Endometrial microvascular endothelial cells (primary cell): ENCODE measurements around the gene CACNA1C. TPM values are rescaled to one million over a fixed set of nuclear protein-coding genes. Genes with fewer than 3 reads are reported as not detected.
"Not testable (repeated sequence)": the region's sequence is repeated elsewhere in the genome, so short reads cannot be mapped to it uniquely, and the experiment has no call there.

Experiments
- in situ Hi-C: cut with HindIII; loops from 2 replicates; pipeline ENCODE4 v1.10.0; 2017; ENCODE audit warnings: low sequenced_read_pairs, low pct_unique_long_range_greater_than_20kb; ENCODE audit errors: inconsistent ontology term
- total RNA-seq: library from RNA; depleted of rRNA; stranded (reverse); fragments of >200 nt; gene quantifications from one replicate; pipeline ENCODE4 v1.2.3, GENCODE V29; 2015; ENCODE audit errors: inconsistent ontology term

CACNA1C gene
- total RNA-seq, 1 donor from 2014 or later, result not detected

DNA sequence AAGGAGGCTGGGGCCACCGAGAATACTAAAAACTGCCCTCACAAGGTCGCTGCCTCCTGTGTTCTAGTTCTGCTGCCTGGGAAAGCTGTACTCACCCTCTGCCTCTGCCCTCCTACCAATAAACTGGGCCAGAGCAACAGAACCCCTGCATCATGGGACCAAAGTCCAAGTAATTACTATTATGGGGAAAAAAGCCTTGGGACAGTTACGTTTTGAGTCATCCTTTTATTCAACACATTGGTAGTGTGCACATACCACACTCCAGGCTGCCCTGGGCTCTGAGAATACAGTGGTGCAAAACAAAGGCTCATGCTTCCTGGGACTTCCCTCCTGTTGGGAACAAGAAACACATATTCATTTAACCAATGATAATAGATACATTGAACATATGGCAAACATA is 49.0 kb downstream of the CACNA1C start:
- in situ Hi-C loops, result no loop called here

DNA sequence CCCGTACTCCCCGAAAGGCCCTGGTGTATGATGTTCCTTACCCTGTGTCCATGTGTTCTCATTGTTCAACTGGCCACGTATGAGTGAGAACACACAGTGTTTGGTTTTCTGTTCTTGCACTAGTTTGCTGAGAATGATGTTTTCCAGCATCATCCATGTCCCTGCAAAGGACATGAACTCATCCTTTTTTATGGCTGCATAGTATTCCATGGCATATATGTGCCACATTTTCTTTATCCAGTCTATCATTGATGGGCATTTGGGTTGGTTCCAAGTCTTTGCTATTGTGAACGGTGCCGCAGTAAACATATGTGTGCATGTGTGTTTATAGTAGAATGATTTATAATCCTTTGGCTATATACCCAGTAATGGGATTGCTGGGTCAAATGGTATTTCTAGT is 49.9 kb downstream of the CACNA1C start:
- in situ Hi-C loops, result not testable (repeated sequence)

DNA sequence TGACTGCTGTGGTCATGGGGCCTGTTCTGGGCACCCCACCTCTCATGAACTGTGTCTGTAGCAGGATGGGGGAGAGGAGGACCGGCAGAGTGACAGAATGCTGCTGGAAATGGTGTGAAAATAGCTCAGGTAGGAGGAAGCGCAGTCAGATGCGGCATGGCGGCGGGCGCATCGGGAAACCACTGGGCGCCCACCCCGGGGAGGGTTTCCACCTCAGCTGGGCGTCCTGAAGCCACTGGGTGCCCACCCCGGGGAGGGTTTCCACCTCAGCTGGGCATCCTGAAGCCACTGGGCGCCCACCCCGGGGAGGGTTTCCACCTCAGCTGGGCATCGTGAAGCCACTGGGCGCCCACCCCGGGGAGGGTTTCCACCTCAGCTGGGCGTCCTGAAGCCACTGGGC is 52.6 kb downstream of the CACNA1C start:
- in situ Hi-C loops, result not testable (repeated sequence)

DNA sequence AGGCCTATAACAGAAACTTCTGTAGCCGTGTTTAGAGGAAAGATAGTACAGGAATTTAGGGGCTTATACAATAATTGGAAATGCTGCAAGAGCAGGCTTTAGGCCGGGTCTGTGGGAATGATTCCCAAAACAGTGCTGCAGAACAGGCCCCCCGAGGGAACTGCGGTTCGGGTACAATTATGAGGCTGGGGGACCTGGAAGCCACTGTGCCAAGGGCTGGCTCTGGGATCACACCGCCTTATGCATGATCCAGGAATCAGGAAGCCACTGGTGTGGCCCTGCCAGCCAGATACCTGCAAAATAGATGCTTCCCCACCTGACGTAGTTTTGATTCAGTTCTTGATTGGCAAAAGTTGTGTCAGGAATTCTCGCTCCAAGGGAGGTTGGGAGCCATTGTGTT is 55.4 kb downstream of the CACNA1C start:
- in situ Hi-C loops, result no loop called here

DNA sequence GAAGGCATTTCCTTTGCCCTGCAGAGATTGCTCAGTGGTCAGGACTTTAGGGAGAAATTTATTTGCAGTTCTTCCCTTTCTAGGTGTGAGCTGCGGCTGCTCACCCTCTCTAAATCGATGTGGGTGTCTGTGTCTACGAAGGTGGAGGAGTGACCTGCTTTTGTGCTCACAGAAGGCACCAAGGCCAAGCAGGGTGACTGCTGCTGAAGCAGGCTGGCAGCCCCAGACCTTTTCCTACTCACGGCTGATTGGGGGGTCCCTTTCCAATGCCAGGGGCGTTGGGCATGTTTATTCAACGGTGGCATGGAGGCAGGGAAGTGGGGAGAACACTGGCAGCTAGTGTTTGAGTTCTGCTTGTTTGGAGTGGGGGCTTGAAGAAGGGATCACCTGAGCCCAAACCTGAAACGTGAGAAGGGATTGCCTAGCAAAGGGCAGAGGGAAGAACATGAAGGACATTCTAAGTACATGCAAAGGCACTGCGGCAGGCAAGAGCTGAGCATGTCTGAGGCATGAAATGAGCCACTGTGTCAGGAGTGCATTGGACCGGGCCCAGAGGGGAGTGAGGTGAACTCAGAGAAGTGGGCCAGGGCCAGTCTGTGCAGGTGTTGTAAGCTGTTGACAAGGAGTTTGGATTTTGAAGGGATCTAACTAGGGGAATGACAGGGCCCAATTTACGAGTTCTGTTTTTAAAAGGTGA is 56.3 kb downstream of the CACNA1C start:
- in situ Hi-C loops, result no loop called here

DNA sequence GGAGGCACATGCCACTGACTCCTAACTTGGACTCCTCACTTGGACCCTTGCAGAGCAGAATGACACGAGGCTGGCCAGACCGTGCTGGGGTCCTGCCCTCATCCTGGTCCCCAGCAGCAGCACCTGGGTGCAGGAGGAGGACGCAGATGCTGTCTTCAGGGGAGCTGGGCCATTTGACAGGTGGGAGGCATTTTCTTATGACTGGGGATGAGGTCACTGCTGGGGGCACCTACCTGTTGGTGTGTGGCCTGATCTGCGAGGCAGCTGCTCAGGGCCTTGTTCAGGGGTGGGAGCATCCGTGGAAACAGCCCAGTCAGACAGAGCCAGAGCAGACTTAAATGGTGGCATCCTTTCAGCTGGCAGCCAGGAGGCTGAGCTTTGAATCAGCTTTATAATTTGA is 57.3 kb downstream of the CACNA1C start:
- in situ Hi-C loops, result no loop called here

DNA sequence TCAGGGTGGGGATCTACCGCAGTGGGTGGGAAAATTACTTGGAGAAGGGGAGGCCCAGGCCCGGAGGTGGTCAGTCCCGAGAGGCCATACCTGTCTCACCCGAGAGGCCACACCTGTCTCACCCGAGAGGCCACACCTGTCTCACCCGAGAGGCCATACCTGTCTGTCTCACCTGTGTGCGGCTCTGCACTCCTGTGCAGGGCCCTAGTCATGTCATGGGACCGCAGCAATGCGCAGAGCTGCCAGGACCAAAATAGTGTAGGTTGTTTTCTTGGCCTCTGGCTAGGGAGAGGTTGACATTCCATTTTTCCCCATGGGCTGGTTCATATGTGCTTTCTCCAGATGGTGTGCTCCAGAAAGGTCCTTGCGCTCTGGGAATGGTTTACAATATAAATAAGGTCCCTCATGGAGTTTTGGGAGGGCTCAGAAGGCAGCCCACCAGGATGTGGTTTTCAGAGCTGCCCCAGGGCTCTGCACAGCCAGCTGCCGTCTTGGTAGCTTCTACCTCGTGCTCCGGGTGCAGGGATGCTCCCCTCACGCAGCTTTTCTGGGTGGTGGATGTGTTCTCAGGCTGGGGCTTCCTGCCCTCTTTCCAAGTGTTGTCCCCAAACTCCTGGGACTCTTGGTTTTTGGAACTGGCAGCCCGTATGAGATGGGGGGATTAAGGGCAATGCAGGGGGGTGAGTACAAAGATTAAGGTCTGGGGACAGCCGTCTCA is 58.2 kb downstream of the CACNA1C start:
- in situ Hi-C loops, result no loop called here

DNA sequence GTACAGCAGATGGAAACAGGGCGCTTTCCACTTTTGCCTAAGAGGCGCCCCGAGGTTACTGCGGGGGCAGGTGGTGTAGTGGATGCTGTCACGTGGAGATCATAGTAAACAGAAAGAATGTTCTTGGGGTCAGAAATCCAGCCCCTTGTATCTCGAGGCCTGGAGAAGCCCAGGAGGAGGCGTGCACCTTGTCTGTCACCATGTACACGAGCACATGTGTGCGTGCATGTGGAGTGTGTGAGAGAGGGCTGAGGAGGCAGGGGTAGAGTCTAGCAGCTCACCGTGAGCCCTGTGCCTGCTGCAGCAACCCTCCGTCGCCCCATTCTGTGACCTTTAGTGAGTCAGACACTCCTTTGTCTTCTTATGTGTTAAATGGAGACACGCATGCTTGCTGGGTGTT is 59.0 kb downstream of the CACNA1C start:
- in situ Hi-C loops, result no loop called here

DNA sequence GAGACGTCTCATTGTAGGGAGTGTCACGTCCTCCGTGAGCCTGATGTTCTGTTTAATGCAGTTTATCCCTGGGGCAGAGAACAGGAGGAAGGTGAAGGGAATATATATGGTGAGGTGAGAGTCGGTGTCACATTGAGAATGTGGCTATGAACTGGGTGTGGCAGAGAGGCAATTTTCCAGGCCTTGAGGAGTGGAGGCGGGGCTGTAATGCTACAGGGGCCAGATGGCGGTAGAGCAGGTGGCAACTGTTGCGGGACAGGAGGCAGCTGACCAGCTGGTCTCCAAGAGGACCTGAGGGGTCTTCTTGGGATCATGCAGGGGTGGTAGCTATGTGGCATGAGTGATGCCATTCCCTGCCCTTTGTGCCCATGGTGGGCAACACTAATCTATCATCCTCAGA is 59.6 kb downstream of the CACNA1C start:
- in situ Hi-C loops, result no loop called here

DNA sequence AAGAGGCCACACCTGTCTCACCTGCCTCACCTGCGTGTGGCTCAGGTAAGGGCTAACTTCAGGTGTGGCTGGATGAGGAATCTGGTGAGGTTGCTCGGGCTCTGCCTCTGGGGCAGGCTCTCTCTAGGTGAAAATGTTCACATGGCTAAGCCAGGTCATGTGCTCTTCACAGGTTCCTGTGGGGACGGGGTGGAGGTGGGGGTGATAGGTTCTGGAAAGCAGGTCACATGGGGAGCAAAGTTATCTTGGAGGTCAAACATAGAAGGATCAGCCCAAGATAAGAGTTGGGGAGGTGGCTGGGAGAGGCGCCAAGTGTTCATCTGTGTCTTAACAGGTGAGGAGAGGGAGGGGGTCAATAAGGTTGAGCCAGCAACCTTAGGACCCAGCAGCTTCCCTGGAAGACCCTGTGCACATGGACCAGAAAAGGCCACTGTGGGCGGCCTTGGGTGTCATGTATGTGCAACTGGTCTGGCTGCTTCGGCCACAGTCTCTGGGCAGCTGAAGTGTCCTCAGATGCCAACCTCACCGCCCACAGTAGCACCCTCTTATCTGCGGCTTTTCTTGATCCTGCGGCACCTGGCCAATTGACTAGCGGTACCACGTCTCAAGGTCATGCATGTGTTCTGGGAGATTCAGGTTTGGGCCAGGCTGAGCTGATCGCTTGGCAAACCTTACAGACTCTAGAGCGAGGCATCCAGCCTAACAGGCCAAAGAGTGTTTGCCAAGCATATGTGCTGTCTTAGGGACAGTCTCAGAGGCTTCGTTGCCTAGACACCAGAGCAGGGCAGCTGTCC is 60.5 kb downstream of the CACNA1C start:
- in situ Hi-C loops, result no loop called here

DNA sequence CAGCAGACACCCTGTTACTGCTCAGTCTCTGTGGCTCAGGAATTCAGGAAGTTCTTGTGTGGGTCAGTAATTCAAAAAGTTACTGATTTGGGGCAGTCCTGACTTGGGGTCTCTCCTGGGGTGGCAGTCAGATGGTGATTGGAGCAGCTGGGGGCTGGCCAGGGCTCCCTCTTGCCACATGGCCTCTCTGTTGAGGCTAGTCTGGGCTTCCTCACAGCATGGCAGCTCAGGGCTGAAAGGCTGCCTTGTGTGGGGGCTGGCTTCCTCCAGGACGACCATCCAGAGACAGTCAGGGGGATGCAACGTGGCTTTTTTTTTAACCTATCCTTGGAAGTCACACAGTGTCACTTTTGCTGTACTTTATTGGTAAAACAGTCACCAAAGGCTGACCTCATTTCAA is 61.3 kb downstream of the CACNA1C start:
- in situ Hi-C loops, result no loop called here

DNA sequence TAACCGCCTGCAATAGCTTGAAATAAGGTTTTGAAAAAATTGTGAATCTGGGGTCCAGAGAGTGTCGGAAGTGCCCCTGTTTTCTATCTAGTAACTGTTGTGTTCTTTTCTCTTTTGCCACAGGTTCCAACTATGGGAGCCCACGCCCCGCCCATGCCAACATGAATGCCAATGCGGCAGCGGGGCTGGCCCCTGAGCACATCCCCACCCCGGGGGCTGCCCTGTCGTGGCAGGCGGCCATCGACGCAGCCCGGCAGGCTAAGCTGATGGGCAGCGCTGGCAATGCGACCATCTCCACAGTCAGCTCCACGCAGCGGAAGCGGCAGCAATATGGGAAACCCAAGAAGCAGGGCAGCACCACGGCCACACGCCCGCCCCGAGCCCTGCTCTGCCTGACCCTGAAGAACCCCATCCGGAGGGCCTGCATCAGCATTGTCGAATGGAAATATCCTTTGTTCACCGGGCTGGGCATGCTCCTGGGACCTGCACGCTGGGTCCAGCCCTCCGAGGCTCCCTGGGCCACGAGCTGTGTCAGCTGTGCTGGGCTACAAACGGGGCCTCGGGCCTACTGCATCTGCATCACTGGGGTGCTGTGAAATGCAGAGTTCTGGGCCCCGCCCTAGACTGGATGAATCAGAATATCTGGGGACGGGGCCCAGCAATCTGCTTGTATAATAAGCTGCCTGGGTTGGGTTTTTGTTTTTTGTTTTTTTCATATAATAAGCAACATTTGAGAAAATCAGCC is 62.5 kb downstream of the CACNA1C start:
- in situ Hi-C loops, result no loop called here

DNA sequence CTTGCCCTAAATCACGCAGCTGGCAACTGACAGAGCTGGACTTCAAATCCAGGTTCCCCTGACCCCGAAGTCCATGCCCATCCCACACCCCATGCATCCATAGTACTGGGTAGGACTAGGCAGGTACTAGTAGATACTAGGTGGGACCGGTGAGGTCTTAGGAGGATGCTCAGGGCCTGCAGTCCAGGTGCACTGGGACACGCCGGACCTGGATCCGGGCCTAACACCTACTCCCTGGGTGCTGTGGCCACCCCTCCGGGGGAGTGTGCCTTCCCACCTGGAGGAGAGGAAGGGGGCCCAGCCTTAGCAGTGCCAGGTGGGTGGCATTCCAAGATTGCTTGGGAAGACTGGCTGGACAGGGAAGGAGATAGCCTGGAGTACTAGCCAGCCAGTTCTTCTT is 64.8 kb downstream of the CACNA1C start:
- in situ Hi-C loops, result no loop called here

DNA sequence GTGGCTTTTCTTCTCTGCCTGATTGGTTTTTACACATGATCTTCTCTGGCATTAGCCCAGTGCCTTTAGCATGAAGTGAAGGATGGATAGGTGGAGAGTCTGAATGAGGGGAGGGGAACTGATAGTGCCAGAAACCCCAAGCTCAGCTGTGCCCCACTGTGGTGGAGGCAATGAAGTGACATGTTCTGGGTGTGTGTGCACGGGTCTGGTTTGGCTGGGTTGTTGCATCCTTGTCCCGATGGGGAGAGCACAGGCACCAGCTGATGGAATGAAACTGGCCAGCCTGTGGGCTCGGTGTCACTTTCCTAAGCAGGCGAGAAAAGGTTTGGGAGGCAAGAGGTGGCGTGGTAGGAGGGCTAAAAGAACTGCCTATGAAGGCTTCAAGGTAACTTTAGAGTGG is 65.3 kb downstream of the CACNA1C start:
- in situ Hi-C loops, result no loop called here

DNA sequence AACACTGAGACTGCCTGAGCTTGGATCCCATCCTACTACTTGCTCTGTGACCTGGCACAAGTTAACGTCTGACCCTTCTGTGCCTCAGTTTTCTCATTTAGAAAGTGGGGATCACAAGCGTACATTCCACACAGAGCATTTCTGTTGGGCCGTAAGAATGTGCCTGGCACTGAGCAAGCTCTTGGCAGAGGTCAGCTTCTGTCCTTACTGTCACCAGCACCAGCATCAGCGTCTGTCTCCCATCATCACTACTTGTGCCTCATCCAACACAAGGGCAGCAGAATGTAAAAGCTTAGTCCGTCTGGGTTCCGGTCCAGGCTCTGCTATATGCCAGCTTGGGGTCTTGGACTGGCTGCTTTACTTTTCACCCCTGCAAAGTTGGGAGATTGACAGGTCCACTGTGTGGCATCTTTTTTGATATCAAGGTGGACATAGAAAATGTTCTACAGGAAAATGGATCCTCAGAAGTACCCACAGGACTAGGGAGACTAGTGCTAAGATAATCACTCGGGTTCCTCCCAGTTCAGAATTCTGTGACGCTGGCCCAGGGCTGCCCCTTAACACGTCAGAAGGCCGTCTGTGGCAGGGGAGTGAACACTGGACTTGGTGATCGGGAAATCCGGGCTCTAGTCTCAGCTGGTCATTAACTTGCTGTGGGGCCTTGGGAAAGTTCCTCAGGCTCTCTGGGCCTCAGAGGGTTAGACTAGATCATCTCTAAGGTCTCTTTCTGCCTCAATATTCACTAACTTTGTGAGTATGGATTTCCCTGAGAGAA is 65.9 kb downstream of the CACNA1C start:
- in situ Hi-C loops, result no loop called here

DNA sequence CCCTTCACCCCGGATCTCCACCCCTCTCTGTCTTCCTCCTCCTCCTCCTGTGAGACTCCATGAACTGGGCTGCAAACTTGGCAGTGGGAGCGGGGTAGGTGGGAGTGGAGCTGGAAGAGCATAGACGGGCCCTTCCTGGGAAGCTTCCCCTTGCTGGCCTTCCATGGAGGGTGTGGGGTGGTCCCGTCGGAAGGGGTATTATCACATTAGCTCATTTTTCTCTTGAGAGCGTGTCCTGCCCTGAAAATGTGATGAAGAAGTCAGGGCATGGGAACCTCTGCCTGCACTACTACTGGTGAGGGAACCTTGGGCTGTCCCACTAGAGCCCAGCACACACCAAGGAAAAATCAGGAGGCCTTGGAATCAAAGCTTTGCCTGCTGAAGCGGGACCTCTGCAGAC is 66.5 kb downstream of the CACNA1C start:
- in situ Hi-C loops, result no loop called here

DNA sequence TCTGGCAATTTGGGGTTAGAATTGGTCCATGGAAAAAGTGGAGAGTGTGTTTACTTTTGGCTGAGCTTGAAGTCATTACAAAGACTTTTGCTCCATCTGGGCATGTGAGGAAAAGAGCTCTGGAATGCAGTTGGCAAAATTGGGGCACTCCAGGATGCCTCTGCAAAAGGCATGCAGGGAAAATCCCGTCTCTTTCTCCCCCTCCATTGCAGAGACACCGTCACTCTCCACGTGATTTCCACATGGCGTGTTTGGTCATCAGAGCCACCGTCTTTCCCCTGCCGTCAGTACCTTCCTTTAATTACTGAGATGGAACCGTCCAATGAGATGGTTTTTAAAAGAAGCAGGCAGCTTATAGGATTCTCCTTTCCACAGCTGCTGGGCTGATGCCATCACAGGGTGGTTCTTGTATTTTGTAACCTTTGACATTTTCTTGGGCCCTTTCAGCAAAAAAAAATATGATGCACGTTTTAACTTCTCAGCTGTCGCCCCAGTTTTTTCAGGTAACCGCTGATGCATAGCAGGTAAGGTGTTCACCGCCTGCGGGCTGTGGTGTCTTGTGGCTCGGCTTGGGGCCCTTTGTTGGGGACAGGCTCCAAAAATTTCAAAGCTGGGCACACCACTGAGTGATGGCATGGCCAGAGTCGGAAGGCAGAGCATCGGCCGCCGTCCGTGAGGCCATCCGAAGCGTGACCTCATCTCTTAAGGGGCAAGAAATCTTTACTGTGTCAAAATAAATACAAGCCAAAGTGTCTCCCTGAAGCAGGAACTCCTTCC is 68.4 kb downstream of the CACNA1C start:
- in situ Hi-C loops, result no loop called here

DNA sequence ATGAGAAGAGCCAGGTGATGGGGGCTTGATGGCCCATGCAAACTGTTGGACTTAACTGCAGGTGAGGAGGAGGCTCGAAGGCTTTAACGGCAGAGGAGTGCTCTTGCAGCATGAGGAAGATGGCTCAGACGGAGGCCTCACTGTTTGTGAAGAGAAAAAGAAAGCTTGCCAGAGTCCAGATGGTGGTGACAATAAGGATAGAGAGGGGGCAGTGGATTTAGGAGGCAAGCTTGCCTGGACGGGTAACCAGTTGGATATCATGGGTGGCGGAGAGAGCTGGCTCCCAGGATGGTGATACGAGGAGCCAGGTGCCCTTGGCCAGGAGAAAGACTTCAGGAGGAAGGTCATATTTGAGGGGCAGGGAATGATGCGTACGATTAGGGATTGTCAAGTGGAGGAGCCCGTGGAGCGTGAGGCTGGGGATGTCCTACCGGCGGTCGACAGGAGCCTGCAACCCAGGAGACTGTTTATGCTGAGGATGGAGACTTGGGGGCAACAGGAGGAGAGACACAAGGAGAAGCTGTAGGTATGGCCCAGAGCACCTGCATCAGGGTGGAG is 71.8 kb downstream of the CACNA1C start:
- in situ Hi-C loops, result no loop called here
